Lower leg skin (tissue), 3 donors: ENCODE measurements around the gene ZNF148.

Source experiments
- CTCF ChIP-seq, 3 donors: fragments of 450-650 bp; IDR thresholded peaks; one replicate each; pipeline ENCODE4 v1.5.1; 2016; ENCODE audit warnings: antibody characterized with exemption in 3 of 3, mild to moderate bottlenecking in 3 of 3, moderate library complexity in 2 of 3
- POLR2A ChIP-seq, 2 donors: fragments of 450-650 bp; IDR thresholded peaks; one replicate each; pipeline ENCODE4 v1.6.1; 2016 to 2017; ENCODE audit warnings: antibody characterized with exemption in 2 of 2, mild to moderate bottlenecking in 1 of 2, moderate library complexity in 1 of 2

DNA sequence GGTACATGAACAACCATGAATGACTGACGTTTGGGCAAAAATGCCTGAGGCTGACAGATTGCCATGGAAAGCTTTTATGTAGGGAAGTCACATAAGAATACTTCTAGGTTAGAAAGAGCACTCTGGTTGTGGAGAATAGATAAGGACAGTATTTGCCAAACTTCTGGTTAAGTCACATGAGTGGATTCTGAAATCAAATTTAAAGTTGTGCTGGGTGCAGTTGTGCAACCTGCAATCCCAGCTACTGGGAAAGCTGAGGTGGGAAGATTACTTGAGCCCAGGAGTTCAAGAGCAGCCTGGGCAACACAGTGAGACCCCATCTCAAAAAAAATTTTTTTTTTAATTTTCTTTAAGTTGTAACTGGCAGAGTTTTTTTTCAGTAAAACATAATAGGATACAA lies 7.2 kb upstream of the ZNF148 start:
- TF ChIP-seq CTCF (IDR thresholded peaks at IDR 0.05) = no peak
- no peak for TF ChIP-seq POLR2A (IDR thresholded peaks at IDR 0.05)
